Gastroesophageal sphincter (tissue), 4 donors: ENCODE data around the gene KLK3. TPM values are rescaled to one million over a fixed set of nuclear protein-coding genes. Genes with fewer than 3 reads are reported as not detected.
"Not testable (repeated sequence)": the region's sequence is repeated elsewhere in the genome, so short reads cannot be mapped to it uniquely, and the experiment has no call there.

Experiments used
- ATAC-seq: fragments of 150-250 bp; one replicate; pipeline ENCODE4 v1.9.1; 2016; ENCODE audit warnings: mild to moderate bottlenecking, moderate library complexity
- H3K27ac ChIP-seq, 4 donors: fragments of 200-600 bp; sonication (generic) in 3 of 4; 1 replicate in 3 of 4; 2 replicates in 1 of 4; pipeline ENCODE4 v1.5.1; 2016 to 2019
- H3K27me3 ChIP-seq: fragments of 200-600 bp; sonication (generic); one replicate; pipeline ENCODE4 v1.5.1; 2019
- H3K36me3 ChIP-seq, 2 donors: fragments of 200-600 bp; sonication (generic); one replicate each; pipeline ENCODE4 v1.5.1; 2019; ENCODE audit warnings: control low read depth in 1 of 2
- H3K4me1 ChIP-seq, 3 donors: fragments of 200-600 bp; sonication (generic); 1 replicate in 2 of 3; 2 replicates in 1 of 3; pipeline ENCODE4 v1.5.1; 2016 to 2019; ENCODE audit warnings: control low read depth in 2 of 3
- H3K4me3 ChIP-seq, 2 donors: fragments of 200-600 bp; sonication (generic); one replicate each; pipeline ENCODE4 v1.5.1; 2019; ENCODE audit warnings: mild to moderate bottlenecking in 1 of 2, moderate library complexity in 1 of 2
- H3K9me3 ChIP-seq, 3 donors: fragments of 200-600 bp; sonication (generic); one replicate each; pipeline ENCODE4 v1.5.1; 2017 to 2019; ENCODE audit warnings: control low read depth in 2 of 3
- EP300 ChIP-seq: sonication (generic); formaldehyde crosslinking; IDR thresholded peaks from one replicate; pipeline ENCODE4 v1.6.1; 2017; ENCODE audit warnings: antibody characterized with exemption, mild to moderate bottlenecking
- POLR2A ChIP-seq, 2 donors: fragments of 450-650 bp; IDR thresholded peaks; one replicate each; pipeline ENCODE4 v1.6.1; 2017; ENCODE audit warnings: antibody characterized with exemption in 2 of 2, mild to moderate bottlenecking in 2 of 2, moderate library complexity in 1 of 2
- POLR2AphosphoS5 ChIP-seq: sonication (generic); formaldehyde crosslinking; IDR thresholded peaks from one replicate; pipeline ENCODE4 v1.6.1; 2017; ENCODE audit warnings: antibody characterized with exemption
- WGBS, 2 donors: methylation state at CpG; one replicate each; pipeline ENCODE4 v1.1.5; 2018; ENCODE audit warnings: low coverage in 1 of 2; 5-methylcytosine and 5-hydroxymethylcytosine counted together
- total RNA-seq, 4 donors: library from RNA; depleted of rRNA; stranded (reverse); fragments of >200 nt; gene quantifications; one replicate each; pipeline ENCODE4 v1.1.0, GENCODE V29; 2016
- TF ChIP-seq, protein P1 (sequence below), 4 experiments: fragments of 200-600 bp in 2 of 4; fragments of 450-650 bp in 2 of 4; sonication (generic) in 1 of 4; IDR thresholded peaks; one replicate each; pipeline ENCODE4 v1.5.1; 2017 to 2019; ENCODE audit warnings: antibody characterized with exemption in 4 of 4, mild to moderate bottlenecking in 2 of 4, moderate library complexity in 2 of 4

KLK3 gene
- total RNA-seq, 4 donors from 2014 or later: not detected

- no peak overlapping the region for H3K4me3 ChIP-seq
- ATAC-seq: no peak
- no peaks in the 10 kb centered on the region for H3K4me1 ChIP-seq
- WGBS, 2 donors: 84% methylated on average over 5 of the region's 5 CpGs; no CpG with 5 or more reads in 1 of the 2 donors
- peaks cover 67% of the 10 kb centered on the region for H3K27me3 ChIP-seq
- H3K36me3 ChIP-seq: no peaks in the 10 kb centered on the region
- no peaks in the 10 kb centered on the region for H3K9me3 ChIP-seq
- TF ChIP-seq POLR2A (IDR thresholded peaks at IDR 0.05) (no peak), EP300 (no peak)
- TF ChIP-seq, protein P1, sequence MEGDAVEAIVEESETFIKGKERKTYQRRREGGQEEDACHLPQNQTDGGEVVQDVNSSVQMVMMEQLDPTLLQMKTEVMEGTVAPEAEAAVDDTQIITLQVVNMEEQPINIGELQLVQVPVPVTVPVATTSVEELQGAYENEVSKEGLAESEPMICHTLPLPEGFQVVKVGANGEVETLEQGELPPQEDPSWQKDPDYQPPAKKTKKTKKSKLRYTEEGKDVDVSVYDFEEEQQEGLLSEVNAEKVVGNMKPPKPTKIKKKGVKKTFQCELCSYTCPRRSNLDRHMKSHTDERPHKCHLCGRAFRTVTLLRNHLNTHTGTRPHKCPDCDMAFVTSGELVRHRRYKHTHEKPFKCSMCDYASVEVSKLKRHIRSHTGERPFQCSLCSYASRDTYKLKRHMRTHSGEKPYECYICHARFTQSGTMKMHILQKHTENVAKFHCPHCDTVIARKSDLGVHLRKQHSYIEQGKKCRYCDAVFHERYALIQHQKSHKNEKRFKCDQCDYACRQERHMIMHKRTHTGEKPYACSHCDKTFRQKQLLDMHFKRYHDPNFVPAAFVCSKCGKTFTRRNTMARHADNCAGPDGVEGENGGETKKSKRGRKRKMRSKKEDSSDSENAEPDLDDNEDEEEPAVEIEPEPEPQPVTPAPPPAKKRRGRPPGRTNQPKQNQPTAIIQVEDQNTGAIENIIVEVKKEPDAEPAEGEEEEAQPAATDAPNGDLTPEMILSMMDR (IDR thresholded peaks at IDR 0.05): no peak
- H3K27ac ChIP-seq: no peak overlapping the region
These were observed 36.5 kb downstream of the KLK3 start for GRCh38 chr19:50891253-50891625.

- Histone ChIP-seq H3K4me1 (no peaks in the 10 kb centered on the region), H3K4me3 (no peak overlapping the region), H3K36me3 (no peaks in the 10 kb centered on the region), H3K27ac (no peak overlapping the region), H3K27me3 (peaks cover 76% of the 10 kb centered on the region), H3K9me3 (no peaks in the 10 kb centered on the region)
- ATAC-seq: no peak
- TF ChIP-seq POLR2AphosphoS5 (no peak), EP300 (no peak), POLR2A (IDR thresholded peaks at IDR 0.05) (no peak)
- TF ChIP-seq, protein P1 (IDR thresholded peaks at IDR 0.05): no peak
- WGBS, 2 donors: 91 to 100% methylated on average over 2 to 10 of the region's 18 CpGs
These were observed 38.5 kb downstream of the KLK3 start for GRCh38 chr19:50893047-50893736.

DNA sequence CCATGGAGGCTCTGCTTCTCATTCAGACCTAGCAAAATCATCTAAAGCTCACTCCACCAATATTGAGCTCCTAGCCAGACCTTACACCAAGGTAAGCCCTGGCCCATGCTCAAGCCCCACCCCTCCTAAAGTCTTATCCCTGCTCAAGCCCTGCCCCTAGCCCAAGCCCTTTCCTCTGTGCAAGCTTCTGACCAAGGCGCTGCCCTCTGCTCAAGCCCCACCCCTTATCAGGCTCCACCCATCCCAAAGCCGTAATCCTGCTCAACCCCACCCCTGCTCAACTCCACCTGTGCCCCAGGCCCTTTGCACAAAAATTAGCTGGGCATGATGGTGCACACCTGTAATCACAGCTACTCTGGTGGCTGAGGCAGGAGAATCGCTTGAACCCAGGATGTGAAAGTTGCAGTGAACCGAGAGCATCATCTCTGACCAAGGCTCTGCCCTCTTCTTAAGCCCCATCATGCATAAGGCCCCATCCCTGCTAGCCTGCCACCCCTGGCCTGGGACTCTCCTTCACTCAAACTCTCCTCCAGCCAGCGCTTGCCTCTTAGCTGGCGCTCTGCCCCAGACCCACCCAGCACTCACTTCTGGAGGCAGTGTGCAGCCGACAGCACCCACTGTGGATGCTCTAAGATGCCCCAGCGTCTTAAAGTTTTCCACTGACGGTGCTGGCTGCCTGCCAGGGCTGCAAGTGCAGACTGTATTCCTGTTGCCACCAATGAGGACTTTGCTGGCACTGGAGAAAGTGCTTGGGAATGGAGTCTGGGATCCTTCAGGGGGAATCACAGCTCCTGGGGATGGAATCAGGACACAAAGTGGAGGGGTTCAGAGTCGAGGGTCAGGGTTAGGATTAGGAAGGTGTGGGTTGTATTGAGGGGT, 40.0 kb downstream of the KLK3 start:
- no peak for ATAC-seq
- no peak for TF ChIP-seq POLR2A (IDR thresholded peaks at IDR 0.05)
- Histone ChIP-seq H3K4me3 (no peak overlapping the region), H3K27ac (no peak overlapping the region), H3K36me3 (no peaks in the 10 kb centered on the region), H3K27me3 (peaks cover 70% of the 10 kb centered on the region), H3K9me3 (no peaks in the 10 kb centered on the region), H3K4me1 (no peaks in the 10 kb centered on the region)
- 50 to 56% methylated on average over 3 to 6 of the region's 10 CpGs for WGBS, 2 donors

DNA sequence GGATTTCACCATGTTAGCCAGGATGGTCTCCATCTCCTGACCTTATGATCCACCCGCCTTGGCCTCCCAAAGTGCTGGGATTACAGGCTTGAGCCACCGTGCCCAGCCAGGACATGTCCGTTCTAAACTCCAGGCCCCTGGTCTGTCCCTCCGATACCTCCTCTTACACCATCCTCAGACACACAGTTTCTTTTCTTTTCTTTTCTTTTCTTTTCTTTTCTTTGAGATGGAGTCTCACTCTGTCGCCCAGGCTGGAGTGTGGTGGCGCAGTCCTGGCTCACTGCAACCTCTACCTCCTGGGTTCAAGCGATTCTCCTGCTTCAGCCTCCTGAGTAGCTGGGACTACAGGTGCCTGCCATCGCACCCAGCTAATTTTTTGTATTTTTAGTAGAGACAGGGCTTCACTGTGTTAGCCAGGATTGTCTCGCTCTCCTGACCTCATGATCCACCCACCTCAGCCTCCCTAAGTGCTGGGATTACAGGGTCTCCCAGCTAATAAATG, 41.4 kb downstream of the KLK3 start:
- H3K4me3 ChIP-seq, H3K4me1 ChIP-seq, H3K9me3 ChIP-seq, H3K27ac ChIP-seq, H3K36me3 ChIP-seq, ATAC-seq: not testable (repeated sequence)
- WGBS, 2 donors: 78 to 80% methylated on average over 3 to 9 of the region's 9 CpGs
- H3K27me3 ChIP-seq: peaks cover 80% of the 10 kb centered on the region

GRCh38 chr19:50896591-50897190, 42.0 kb downstream of the KLK3 start:
- no peak for ATAC-seq

More at GRCh38 chr19:50896591-50897190, 42.0 kb downstream of the KLK3 start:
- Histone ChIP-seq H3K4me1 (no peaks in the 10 kb centered on the region), H3K27me3 (peaks cover 75% of the 10 kb centered on the region), H3K27ac (no peak overlapping the region), H3K9me3 (no peaks in the 10 kb centered on the region), H3K4me3 (no peak overlapping the region), H3K36me3 (no peaks in the 10 kb centered on the region)
- TF ChIP-seq POLR2AphosphoS5: no peak
- TF ChIP-seq, protein P1 (IDR thresholded peaks at IDR 0.05): no peak
- no peak for TF ChIP-seq EP300
- TF ChIP-seq POLR2A (IDR thresholded peaks at IDR 0.05): no peak
- 37 to 69% methylated on average over 2 to 6 of the region's 6 CpGs for WGBS, 2 donors
